G401 (cell line): ENCODE results near the gene CELA2B. TPM values are rescaled to one million over a fixed set of nuclear protein-coding genes. Genes with fewer than 3 reads are reported as not detected.
A peak's percentile ranks its signal among the peaks of the same experiment; 100 is the strongest.
"Not testable (repeated sequence)": the region's sequence is repeated elsewhere in the genome, so short reads cannot be mapped to it uniquely, and the experiment has no call there.

Source experiments
- DNase-seq: peaks from one replicate; pipeline ENCODE4 v3.0.0-alpha.2; 2015; ENCODE audit warnings: low spot score
- in situ Hi-C: cut with HindIII; loops from 2 replicates; pipeline ENCODE4 v1.10.0; 2016; ENCODE audit warnings: low sequenced_read_pairs, mixed read lengths
- total RNA-seq: library from RNA; depleted of rRNA; stranded (reverse); fragments of >200 nt; shearing (Covaris generic); gene quantifications from 2 replicates; pipeline ENCODE4 v1.2.3, GENCODE V29; 2014

The CELA2B gene
- total RNA-seq, 1 experiment from 2014 or later: not detected

DNA sequence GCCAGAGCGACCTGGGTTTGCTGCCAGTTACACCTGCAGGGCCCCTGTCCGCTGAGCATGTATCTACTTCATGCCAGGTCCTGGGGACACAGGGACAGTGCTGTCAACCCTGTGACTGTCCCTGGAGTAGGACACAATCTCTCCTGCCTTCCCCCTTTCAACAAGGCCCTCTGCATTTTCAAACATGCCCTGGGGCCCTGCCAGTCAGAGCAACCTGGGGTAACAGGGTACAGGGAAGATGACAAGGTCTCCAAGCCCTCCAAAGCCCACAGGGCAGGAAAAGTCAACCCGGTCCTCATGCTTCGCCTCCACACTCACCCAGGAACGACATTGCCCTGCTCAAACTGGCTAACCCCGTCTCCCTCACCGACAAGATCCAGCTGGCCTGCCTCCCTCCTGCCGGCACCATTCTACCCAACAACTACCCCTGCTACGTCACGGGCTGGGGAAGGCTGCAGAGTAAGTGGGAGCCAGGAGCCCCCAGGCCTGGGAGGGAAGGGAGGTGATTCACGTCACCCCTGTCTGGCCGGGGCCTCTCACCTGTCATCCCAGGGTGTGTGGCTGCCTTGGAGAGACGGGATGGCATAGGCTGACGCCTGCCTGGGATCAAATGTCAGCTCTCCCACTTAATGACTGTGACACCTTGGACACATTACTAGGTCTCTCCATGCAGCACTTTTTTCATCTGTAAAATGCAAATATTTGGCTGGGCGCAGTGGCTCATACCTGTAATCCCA, 12.7 kb upstream of the CELA2B start:
- in situ Hi-C loops, DNase-seq: not testable (repeated sequence)

DNA sequence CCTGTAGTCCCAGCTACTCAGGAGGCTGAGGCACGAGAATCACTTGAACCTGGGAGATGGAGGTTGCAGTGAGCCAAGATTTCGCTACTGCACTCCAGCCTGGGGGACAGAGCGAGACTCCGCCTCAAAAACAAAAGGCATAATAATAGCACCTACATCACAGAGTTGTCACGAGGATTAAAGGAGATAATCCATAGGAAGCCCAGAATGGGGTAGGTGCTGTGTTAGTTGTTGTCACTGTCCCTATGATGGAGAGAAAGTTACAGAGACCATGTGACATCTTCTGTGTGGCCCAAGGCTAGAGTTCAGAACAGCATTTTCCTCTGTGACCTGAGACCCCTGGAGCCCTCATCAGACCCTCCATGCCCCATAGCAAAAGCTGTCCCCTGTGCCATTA, 12.0 kb upstream of the CELA2B start:
- in situ Hi-C loops, DNase-seq: not testable (repeated sequence)

DNA sequence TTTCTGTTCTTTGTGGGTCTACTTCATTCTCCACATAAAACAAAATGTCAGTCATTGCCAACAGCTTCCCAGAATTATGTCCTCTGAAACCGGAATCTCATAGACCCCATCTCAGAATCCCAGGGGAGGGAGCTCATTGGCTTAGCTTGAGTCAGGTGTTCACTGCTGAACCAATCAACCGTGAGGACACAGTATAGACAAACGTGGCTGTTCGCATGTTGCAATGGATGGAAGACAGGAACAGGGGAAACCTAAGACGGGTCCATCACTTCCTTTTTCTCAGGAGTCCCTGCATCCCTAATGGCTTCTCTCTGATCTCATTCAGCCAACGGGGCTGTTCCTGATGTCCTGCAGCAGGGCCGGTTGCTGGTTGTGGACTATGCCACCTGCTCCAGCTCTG, 10.2 kb upstream of the CELA2B start:
- in situ Hi-C loops: no loop called here
- no peak for DNase-seq

DNA sequence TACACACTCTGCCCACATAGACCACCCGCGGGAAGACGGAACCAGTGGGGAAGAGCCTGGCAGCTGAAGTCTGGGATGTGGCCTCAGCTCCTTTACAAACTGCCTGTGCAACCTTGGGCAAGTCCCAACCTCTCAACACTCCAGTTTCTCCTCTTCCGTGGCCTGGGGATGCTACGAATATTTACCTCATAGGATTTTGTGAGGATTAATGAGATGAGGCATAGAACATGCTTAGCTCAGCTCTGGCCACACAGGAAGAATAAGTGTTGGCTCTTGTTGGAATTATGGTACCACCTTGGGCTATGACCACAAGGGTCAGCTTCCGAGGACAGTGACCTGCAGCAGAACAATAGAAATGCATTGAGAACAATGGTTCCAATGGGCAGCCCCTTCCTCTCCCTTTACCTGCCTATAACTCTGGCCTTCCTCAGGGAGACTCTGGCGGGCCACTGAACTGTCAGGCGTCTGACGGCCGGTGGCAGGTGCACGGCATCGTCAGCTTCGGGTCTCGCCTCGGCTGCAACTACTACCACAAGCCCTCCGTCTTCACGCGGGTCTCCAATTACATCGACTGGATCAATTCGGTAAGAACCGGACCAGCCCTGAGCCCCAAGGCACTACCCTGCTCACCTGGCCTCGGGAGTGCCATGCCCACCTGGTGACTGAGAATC, 8.8 kb upstream of the CELA2B start:
- in situ Hi-C loops, DNase-seq: not testable (repeated sequence)

DNA sequence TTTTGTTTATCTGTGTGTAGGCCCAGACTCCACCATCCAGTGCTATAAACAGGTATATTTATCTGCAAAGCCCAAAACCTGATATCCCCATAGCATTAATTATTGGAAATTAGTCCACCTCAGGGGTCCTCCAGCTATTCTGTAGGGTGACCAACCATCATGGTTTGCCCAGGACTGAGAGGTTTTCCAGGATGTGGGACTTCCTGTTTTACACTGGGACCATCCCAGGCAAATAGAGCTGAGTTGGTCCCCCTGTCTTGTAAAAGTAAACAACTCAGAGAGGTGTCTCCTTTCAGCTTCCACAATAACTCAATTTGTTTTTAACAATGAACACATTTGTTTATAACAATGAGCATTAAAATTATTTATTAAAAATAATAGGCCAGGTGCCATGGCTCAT, 7.8 kb upstream of the CELA2B start:
- in situ Hi-C loops: no loop called here
- no peak for DNase-seq

DNA sequence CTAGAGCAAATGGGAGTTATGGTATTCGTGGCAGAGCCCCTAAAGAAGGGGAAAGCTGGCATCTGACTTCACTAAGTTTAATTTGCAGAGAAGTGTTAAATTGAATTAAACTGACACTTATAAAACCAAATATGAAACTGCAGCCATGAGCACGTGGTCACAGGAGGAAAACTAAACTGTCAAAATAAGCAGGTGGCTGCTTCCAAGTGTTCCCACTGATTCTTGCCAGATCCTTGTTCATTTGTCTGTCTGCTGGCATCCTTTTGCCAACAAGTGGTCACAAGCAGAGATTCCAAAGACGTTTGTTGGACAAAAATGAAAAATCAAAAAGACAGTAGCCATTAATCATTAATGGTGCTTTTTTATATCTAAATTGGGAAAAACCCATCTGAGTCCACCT, 6.5 kb upstream of the CELA2B start:
- in situ Hi-C loops: no loop called here
- DNase-seq: peak; percentile 61

DNA sequence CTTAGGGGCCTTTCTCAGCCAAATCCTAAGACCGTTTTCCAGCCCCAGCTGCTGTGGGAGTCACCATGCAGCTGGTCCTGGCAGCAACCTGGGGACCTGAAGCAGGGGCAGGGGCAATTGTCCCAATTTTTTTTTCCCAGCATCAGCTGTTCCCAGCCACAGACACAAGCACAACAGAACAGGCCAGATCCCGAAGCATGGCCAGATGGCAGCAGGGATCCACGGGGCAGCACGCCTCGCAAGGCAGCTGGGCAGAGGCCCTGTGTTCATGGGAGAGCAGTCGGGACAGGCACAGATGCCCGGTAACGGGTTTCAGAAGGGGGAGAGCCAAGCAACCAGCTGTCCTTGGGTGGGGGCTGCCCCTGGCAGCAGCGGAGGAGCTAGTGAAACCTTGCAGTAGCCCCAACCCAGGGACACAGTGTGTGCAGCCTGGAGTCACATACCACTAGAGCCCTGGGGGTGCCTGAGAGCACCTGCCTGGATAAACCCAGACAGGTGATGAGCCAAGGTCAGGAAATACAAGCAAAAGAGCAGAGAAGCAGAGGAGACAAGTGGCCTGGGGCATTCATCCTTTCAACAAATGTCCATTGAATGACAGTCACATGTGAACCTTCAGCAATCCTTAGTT, 6.0 kb upstream of the CELA2B start:
- DNase-seq: peak; percentile 71
- in situ Hi-C loops: not testable (repeated sequence)

DNA sequence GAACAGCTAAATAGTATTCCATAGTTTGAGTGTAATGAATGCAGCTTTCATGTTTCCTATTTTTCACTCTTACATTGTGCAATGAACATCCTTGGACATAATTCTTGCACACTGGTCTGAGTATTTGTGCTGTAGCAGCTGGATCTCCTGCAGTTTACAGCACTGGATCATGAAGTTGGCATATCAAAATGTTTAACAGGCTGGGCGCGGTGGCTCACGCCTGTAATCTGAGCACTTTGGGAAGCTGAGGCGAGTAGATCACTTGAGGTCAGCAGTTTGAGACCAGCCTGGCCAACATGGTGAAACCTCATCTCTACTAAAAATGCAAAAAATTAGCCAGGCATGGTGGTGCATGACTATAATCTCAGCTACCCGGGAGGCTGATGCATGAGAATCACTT, 4.8 kb upstream of the CELA2B start:
- in situ Hi-C loops, DNase-seq: not testable (repeated sequence)

DNA sequence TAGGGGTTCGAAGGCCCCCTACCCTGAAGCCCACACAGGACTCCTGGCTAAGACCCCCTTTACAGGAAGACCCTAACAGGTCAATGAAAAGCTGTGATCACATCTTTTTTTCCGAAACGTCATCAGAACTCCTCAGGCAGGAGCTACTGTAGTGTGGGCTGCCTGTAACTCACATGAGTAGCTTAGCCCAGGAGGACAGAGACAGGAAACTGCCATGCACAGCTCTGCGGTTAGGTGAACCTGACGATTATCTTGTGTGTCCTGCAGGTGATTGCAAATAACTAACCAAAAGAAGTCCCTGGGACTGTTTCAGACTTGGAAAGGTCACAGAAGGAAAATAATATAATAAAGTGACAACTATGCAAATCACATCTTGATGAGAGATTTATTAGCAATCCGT, 4.2 kb upstream of the CELA2B start:
- DNase-seq, in situ Hi-C loops: not testable (repeated sequence)

DNA sequence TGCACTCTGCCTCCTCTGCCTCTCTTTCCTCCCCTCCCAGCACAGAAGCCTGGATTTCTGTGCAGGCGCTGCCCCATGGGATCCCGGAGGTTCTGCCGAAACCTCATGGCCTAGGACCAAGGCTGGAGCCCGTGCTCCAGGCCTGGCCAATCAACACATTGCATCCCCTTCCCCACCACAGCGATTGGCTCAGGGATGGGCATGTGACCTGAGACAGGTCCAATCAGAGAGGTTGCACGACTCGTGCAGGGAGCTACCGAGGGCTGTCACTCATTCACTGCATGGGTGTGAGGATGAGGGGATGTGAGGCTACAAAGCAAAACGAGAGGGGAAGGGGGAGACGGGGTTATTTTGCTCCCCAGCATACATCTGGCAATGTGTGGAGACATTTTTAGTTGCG, 3.3 kb upstream of the CELA2B start:
- in situ Hi-C loops: no loop called here
- DNase-seq: no peak

DNA sequence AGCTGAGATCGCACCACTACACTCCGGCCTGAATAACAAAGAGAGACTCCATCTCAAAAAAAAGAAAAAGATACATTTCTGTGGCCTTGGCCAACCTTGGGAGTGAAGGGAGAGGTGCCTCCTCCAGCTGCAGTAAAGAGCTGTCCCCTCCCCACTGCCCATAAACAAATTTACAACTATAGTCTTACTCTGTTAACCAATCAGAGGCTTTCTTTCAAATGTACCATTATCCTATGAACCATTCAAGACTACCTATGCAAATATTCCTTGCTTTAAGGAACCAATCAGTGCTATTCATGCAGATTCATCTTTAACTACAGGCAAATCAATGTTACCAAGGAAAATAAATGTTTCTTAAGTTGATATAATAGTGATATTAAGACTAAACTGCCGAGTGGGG, 1.0 kb downstream of the CELA2B start:
- in situ Hi-C loops: no loop called here

DNA sequence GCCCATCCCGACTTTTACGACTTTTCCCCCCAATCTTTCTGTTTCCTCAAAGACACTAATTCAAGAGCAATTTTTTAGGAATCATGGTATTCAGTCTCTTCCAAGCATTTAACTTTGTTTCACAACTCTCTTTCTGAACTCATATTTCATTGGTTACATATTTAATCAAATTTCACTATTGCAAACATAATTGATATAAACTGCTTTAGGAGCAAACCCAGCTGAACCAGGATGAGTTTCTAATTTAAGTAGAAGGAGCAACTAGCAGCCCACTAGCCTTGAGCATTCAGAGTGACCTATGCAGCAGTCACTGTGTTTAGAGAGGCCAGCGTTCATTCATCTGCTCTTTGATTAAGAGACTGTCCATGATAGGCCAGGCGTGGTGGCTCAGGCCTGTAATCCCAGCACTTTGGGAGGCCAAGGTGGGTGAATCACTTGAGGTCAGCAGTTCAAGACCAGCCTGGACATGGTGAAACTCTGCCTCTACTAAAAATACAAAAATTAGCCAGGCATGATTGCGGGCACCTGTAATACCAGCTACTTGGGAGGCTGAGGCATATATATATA, 1.8 kb downstream of the CELA2B start:
- in situ Hi-C loops: no loop called here
- no peak for DNase-seq

More for the DNA sequence above, 1.0 kb downstream of the CELA2B start:
- DNase-seq: no peak

DNA sequence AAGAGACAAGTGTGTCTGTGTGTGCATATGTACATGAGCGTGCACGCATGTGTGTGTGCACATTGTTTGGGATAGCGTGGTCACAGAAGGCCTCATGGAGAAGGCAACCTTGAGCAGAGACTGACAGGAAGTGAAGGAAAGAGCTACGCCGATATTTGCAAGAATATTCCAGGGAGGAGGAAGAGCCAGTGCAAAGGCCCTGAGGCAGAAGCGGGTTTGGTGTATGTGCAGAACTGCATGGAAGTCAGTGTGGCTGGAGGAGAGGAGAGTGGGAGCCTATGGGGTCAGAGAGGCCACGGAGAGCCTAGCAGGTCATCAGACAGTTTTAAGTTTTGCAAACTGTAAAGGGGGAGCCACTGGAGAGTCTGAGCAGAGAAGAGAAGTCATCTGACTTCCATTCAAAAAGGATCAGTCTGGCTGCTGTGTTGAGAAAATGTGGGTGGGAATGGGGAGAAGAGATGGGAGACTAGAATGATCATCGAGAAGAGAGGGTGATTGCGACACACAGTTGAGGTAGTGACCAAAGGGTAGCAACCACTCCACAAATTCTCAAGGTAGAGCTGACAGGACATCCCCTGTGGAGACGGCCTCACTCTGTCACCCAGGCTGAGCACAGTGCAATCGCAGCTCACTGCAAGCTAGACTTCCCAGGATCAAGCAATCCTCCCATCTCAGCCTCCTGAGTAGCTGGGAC, 3.9 kb downstream of the CELA2B start:
- DNase-seq: no peak
- in situ Hi-C loops: no loop called here

DNA sequence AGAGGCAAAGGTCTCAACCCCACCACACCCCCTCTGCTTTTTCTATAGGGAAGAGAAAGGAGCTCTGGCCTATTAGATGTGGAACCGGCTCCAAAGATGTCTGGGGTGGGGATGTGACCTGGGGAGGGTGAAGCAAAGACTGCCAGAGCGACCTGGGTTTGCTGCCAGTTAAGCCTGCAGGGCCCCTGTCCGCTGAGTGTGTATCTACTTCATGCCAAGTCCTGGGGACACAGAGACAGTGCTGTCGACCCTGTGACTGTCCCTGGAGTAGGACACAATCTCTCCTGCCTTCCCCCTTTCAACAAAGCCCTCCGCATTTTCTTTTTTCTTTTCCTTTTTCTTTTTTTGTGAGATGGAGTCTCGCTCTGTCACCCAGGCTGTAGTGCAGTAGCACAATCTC, 6.6 kb downstream of the CELA2B start:
- DNase-seq, in situ Hi-C loops: not testable (repeated sequence)

DNA sequence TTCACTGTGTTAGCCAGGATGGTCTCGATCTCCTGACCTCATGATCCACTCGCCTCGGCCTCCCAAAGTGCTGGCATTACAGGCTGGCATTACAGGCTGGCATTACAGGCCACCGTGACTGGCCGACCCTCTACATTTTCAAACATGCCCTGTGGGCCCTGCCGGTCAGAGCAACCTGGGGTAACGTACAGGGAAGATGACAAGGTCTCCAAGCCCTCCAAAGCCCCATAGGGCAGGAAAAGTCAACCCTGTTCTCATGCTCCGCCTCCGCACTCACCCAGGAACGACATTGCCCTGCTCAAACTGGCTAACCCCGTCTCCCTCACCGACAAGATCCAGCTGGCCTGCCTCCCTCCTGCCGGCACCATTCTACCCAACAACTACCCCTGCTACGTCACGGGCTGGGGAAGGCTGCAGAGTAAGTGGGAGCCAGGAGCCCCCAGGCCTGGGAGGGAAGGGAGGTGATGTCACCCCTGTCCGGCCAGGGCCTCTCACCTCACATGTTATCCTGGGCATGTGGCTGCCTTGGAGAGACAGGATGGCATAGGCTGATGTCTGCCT, 7.2 kb downstream of the CELA2B start:
- DNase-seq, in situ Hi-C loops: not testable (repeated sequence)

DNA sequence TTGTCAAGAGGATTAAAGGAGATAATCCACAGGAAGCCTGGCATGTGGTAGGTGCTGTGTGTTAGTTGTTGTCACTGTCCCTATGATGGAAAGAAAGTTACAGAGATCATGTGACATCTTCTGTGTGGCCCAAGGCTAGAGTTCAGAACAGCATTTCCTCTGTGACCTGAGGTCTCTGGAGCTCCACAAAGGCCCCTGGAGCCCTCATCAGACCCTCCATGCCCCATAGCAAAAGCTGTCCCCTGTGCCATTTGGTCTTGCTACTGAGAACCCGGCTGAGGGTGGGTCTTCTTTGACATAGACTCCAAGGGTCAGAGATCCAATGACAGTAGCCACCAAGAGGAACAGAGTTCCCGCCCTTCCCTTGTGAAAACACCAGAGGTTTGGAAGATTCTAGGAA, 8.1 kb downstream of the CELA2B start:
- in situ Hi-C loops: no loop called here
- no peak for DNase-seq

DNA sequence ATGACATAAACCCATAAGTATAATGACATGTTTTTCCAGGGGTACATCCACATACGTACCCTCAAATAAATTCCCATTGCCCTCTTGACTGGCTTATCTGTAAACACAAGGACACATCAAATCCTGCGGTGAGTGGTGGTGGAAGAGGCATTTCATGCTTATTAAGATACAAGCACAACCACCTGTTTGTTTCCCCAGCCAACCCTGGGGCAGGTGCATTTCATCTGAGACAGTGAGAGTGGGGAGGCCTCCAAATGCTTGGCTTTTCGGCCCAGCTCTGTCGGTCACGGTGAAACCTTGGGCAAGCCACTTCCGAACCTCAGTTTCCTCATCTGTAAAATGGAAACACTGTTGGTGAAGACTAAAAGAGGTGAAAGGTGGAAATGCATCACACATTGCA, 8.5 kb downstream of the CELA2B start:
- in situ Hi-C loops, DNase-seq: not testable (repeated sequence)

DNA sequence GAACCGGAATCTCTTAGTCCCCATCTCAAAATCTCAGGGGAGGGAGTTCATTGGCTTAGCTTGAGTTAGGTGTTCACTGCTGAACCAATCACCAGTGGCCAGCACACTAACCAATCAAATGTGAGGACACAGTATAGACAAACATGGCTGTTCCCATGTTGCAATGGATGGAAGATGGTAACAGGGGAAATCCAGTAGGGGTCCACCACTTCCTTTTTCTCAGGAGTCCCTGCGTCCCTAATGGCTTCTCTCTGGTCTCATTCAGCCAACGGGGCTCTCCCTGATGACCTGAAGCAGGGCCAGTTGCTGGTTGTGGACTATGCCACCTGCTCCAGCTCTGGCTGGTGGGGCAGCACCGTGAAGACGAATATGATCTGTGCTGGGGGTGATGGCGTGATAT, 9.7 kb downstream of the CELA2B start:
- no peak for DNase-seq
- in situ Hi-C loops: no loop called here
